ENCODE data around the gene MLLT1. TPM values are rescaled to one million over a fixed set of nuclear protein-coding genes. Genes with fewer than 3 reads are reported as not detected.

Gene MLLT1
- total and polyA plus RNA-seq, 2 of the 8 experiments (the other 6 are each of a cell fraction or from before 2014, with no cell fraction given) = 18.8 to 45.1 TPM

GRCh38 chr19:6239401-6239844 lies 40.4 kb downstream of the MLLT1 start:
- peaks cover 5 to 90% of the 10 kb centered on the region in 2 experiments for H3K79me2 ChIP-seq (ENCODE audit: control insufficient read depth in 1 of 2, insufficient read depth in 2 of 2, low read length in 2 of 2)
- H3K27ac ChIP-seq (ENCODE audit: low read depth, low read length) = no peak overlapping the region; the same call in 1 of the 2 replicates
- H3K4me2 ChIP-seq (ENCODE audit: insufficient read depth in 1 of 2, low read depth in 2 of 2, low read length in 2 of 2) = no peak overlapping the region
- ChIA-PET POLR2A (ENCODE audit: partially characterized antibody) (interaction anchor here (0.6 kb wide), 1 partner anchor 13 kb away, joined by 3 read pairs; no protein-coding TSS in a partner anchor), CTCF (ENCODE audit: partially characterized antibody) (interaction anchor here (1.2 to 1.9 kb wide), 3 partner anchors 13 to 22 kb away, joined by 3 to 5 read pairs (median 5); no protein-coding TSS in a partner anchor)
- no peaks in the 10 kb centered on the region; a peak in 4 of 8 replicates for H3K36me3 ChIP-seq (ENCODE audit: control insufficient read depth in 2 of 4, insufficient read depth in 4 of 4, low read length in 3 of 4)
- H3K18ac ChIP-seq (ENCODE audit: extremely low read depth, low read length) = no peak overlapping the region; the same call in 1 of the 2 replicates
- H4K8ac ChIP-seq (ENCODE audit: extremely low read depth, insufficient read depth, low read length) = peak overlapping the region; percentile 35; the same call in 1 of the 2 replicates
- no peaks in the 10 kb centered on the region for H3K9me3 ChIP-seq (ENCODE audit: insufficient read depth in 2 of 2, low read depth in 1 of 2, low read length in 1 of 2)
- no peak overlapping the region for H2BK20ac ChIP-seq (ENCODE audit: low read length)
- H3K56ac ChIP-seq (replicated peaks; ENCODE audit: insufficient read length, low read depth, low read length) = no peak overlapping the region
- H4K20me1 ChIP-seq (replicated peaks in 1 of 2; ENCODE audit: control insufficient read depth in 1 of 2, insufficient read depth in 2 of 2, low read length in 2 of 2) = peaks cover 23 to 57% of the 10 kb centered on the region in 2 experiments
- H2BK15ac ChIP-seq (ENCODE audit: low read length) = 0 out of 2 replicates have a peak overlapping the region, but pooled peaks have one; percentile 61
- no peak overlapping the region for H3K4ac ChIP-seq (replicated peaks; ENCODE audit: insufficient read length, low read depth, low read length)
- peak overlapping the region; percentile 98 for H3K23ac ChIP-seq (ENCODE audit: insufficient read length)
- H2BK5ac ChIP-seq (ENCODE audit: low read depth, low read length) = no peak overlapping the region
- H2BK12ac ChIP-seq (ENCODE audit: low read depth, low read length) = 0 out of 2 replicates have a peak overlapping the region, but pooled peaks have one; percentile 60
- no peak overlapping the region for H3K4me3 ChIP-seq (ENCODE audit: extremely low read depth in 1 of 4, insufficient read depth in 2 of 4, low read depth in 3 of 4, low read length in 4 of 4)
- no peak overlapping the region for H2BK120ac ChIP-seq (replicated peaks; ENCODE audit: low read depth, low read length)
- no peak for FAIRE-seq
- peaks cover 0 to 9% (median under 1%) of the 10 kb centered on the region in 4 experiments; a peak in 3 of 7 replicates for H3K4me1 ChIP-seq (replicated peaks in 1 of 4; ENCODE audit: control insufficient read depth in 3 of 4, insufficient read depth in 4 of 4, low read length in 3 of 4)
- WGBS, 2 experiments (ENCODE audit: extremely low coverage in 1 of 2, insufficient coverage in 1 of 2, insufficient read length in 1 of 2, insufficient replicate concordance in 2 of 2, low coverage in 1 of 2, low lambda C conversion rate in 2 of 2, missing lambda C conversion rate in 1 of 2) = 94% methylated on average over 11 of the region's 11 CpGs; no CpG with 5 or more reads in 1 of the 2 experiments
- H4K91ac ChIP-seq (replicated peaks; ENCODE audit: insufficient read length, low read length) = peak overlapping the region; percentile 42
- H4K5ac ChIP-seq (ENCODE audit: insufficient read length, low read depth, low read length) = no peak overlapping the region
- H3K27me3 ChIP-seq (replicated peaks in 1 of 4; ENCODE audit: control insufficient read depth in 3 of 4, extremely low read depth in 1 of 4, insufficient read depth in 3 of 4, low read length in 3 of 4) = no peaks in the 10 kb centered on the region; a peak in 1 of 7 replicates
- H3K14ac ChIP-seq (ENCODE audit: insufficient read length) = peak overlapping the region; percentile 27
- peaks cover 41% of the 10 kb centered on the region for H3K79me1 ChIP-seq (ENCODE audit: low read depth, low read length)
- DNase-seq (ENCODE audit: low read depth in 1 of 2, low spot score in 2 of 2) = no peak
- H3K9ac ChIP-seq (replicated peaks in 1 of 4; ENCODE audit: extremely low read depth in 1 of 4, low read depth in 3 of 4, low read length in 3 of 4) = 0 out of 7 replicates have a peak overlapping the region, but pooled peaks of 1 of the 4 experiments have one; percentile 21
- H2AFZ ChIP-seq (ENCODE audit: low read length) = no peak overlapping the region
- H3K23me2 ChIP-seq (ENCODE audit: low read depth, low read length) = peaks cover 4% of the 10 kb centered on the region; the same call in 1 of the 2 replicates
- no peak overlapping the region for H2AK5ac ChIP-seq (ENCODE audit: low read depth, low read length)
- TF ChIP-seq TBP (IDR thresholded peaks at IDR 0.05; ENCODE audit: low read depth, low read length) = no peak
- TF ChIP-seq EGR1 (IDR thresholded peaks at IDR 0.05; ENCODE audit: borderline replicate concordance, low read depth, low read length) = no peak
- no peak for TF ChIP-seq SUZ12 (IDR thresholded peaks at IDR 0.05; ENCODE audit: low read length)
- TF ChIP-seq JUN (IDR thresholded peaks at IDR 0.05; ENCODE audit: low read depth, low read length) = no peak
- TF ChIP-seq POU5F1 (IDR thresholded peaks at IDR 0.05; ENCODE audit: low read depth, low read length) = no peak
- TF ChIP-seq RFX5 (IDR thresholded peaks at IDR 0.05; ENCODE audit: borderline replicate concordance, low read depth, low read length) = no peak
- no peak for TF ChIP-seq CBX5 (IDR thresholded peaks at IDR 0.05; ENCODE audit: low read depth, low read length)
- no peak for TF ChIP-seq GTF2F1 (IDR thresholded peaks at IDR 0.05; ENCODE audit: borderline replicate concordance, low read depth, low read length)
- TF ChIP-seq POLR2AphosphoS5 (IDR thresholded peaks at IDR 0.05; ENCODE audit: low read depth, low read length) = no peak
- no peak for TF ChIP-seq POLR2A (IDR thresholded peaks at IDR 0.05; ENCODE audit: control extremely low read depth in 1 of 2, low read depth in 2 of 2, low read length in 2 of 2)
- TF ChIP-seq CREB1 (IDR thresholded peaks at IDR 0.05) = no peak
- no peak for TF ChIP-seq HDAC6 (IDR thresholded peaks at IDR 0.05; ENCODE audit: low read depth, low read length)
- TF ChIP-seq SP1 (IDR thresholded peaks at IDR 0.05; ENCODE audit: low read depth, low read length) = no peak
- TF ChIP-seq KDM1A (IDR thresholded peaks at IDR 0.05; ENCODE audit: borderline replicate concordance, low read length) = no peak
- TF ChIP-seq RBBP5 (IDR thresholded peaks at IDR 0.05; ENCODE audit: borderline replicate concordance, low read depth, low read length) = no peak
